Right ventricle myocardium superior (tissue), 1 donor: ENCODE results near the gene GOLGA8O. TPM values are rescaled to one million over a fixed set of nuclear protein-coding genes. Genes with fewer than 3 reads are reported as not detected.

ENCODE experiments used
- total RNA-seq: library from RNA; stranded (reverse); fragmentation: NEBNext Ultra II Directional; extraction: Animal tissue kit (Norgen Biotek cat#: 25700); gene quantifications from one replicate; pipeline ENCODE4 v1.2.1, GENCODE V29; 2021
- donor health status: DM: no; HTN: yes; CAD: no; lungs with severe emphysema.

GOLGA8O gene
- total RNA-seq, 1 donor from 2014 or later = 1.5 TPM

Other genes with a start within 250 kb of the GOLGA8O start
- 0.70 TPM for gene GOLGA8K, start 52.3 kb downstream of the GOLGA8O start, total RNA-seq
- 7.4 TPM for gene GOLGA8N, start 137.8 kb upstream of the GOLGA8O start, total RNA-seq
- gene ARHGAP11A, start 159.9 kb upstream of the GOLGA8O start, total RNA-seq = 1.5 TPM
- not detected for gene SCG5, start 186.1 kb upstream of the GOLGA8O start, total RNA-seq